G401 (cell line): ENCODE results near the gene AGAP1. TPM values are rescaled to one million over a fixed set of nuclear protein-coding genes. Genes with fewer than 3 reads are reported as not detected.

Source experiments
- DNase-seq: peaks from one replicate; pipeline ENCODE4 v3.0.0-alpha.2; 2015; ENCODE audit warnings: low spot score
- in situ Hi-C: cut with HindIII; loops from 2 replicates; pipeline ENCODE4 v1.10.0; 2016; ENCODE audit warnings: low sequenced_read_pairs, mixed read lengths
- total RNA-seq: library from RNA; depleted of rRNA; stranded (reverse); fragments of >200 nt; shearing (Covaris generic); gene quantifications from 2 replicates; pipeline ENCODE4 v1.2.3, GENCODE V29; 2014

Gene AGAP1
- total RNA-seq, 1 experiment from 2014 or later: 14.4 TPM

- DNase-seq: no peak
- in situ Hi-C loops: no loop called here
These were observed 167.5 kb downstream of the AGAP1 start for GRCh38 chr2:235661167-235661937.

- in situ Hi-C loops: no loop called here
- DNase-seq: no peak
These were observed 168.1 kb downstream of the AGAP1 start for GRCh38 chr2:235661952-235662351.

GRCh38 chr2:235663875-235664274, 170.0 kb downstream of the AGAP1 start:
- in situ Hi-C loops: no loop called here
- no peak for DNase-seq

GRCh38 chr2:235665661-235666212, 171.9 kb downstream of the AGAP1 start:
- peak; percentile 67 for DNase-seq
- in situ Hi-C loops: no loop called here

- DNase-seq: peak; percentile 95
- in situ Hi-C loops: no loop called here
These were observed 172.5 kb downstream of the AGAP1 start for GRCh38 chr2:235666213-235666781.

- in situ Hi-C loops: no loop called here
These were observed 174.9 kb downstream of the AGAP1 start for GRCh38 chr2:235668782-235669181.

GRCh38 chr2:235669269-235669831, 175.5 kb downstream of the AGAP1 start:
- peak; percentile 71 for DNase-seq
- in situ Hi-C loops: no loop called here

More at GRCh38 chr2:235668782-235669181, 174.9 kb downstream of the AGAP1 start:
- no peak for DNase-seq

- in situ Hi-C loops: no loop called here
These were observed 176.4 kb downstream of the AGAP1 start for GRCh38 chr2:235669983-235670962.

GRCh38 chr2:235670974-235671787, 177.3 kb downstream of the AGAP1 start:
- DNase-seq: peak; percentile 61
- in situ Hi-C loops: no loop called here

More at GRCh38 chr2:235669983-235670962, 176.4 kb downstream of the AGAP1 start:
- DNase-seq: peak; percentile 61

- in situ Hi-C loops: no loop called here
- no peak for DNase-seq
These were observed 178.9 kb downstream of the AGAP1 start for GRCh38 chr2:235672720-235673119.

GRCh38 chr2:235674146-235674545, 180.3 kb downstream of the AGAP1 start:
- no peak for DNase-seq
- in situ Hi-C loops: no loop called here

- in situ Hi-C loops: no loop called here
- DNase-seq: no peak
These were observed 181.0 kb downstream of the AGAP1 start for GRCh38 chr2:235674812-235675211.

- in situ Hi-C loops: no loop called here
- DNase-seq: no peak
These were observed 182.1 kb downstream of the AGAP1 start for GRCh38 chr2:235675678-235676535.

- in situ Hi-C loops: no loop called here
- no peak for DNase-seq
These were observed 182.6 kb downstream of the AGAP1 start for GRCh38 chr2:235676536-235676799.

GRCh38 chr2:235677276-235677788, 183.5 kb downstream of the AGAP1 start:
- DNase-seq: no peak
- in situ Hi-C loops: no loop called here

- in situ Hi-C loops: no loop called here
- peak; percentile 63 for DNase-seq
These were observed 184.1 kb downstream of the AGAP1 start for GRCh38 chr2:235677937-235678336.

GRCh38 chr2:235678712-235679111, 184.9 kb downstream of the AGAP1 start:
- in situ Hi-C loops: no loop called here
- DNase-seq: peak; percentile 27
